SK-N-SH treated with all-trans-retinoic acid at 6 μM for 48 hours (cell line): ENCODE results near the gene SUGP1.

Source experiments
- ATAC-seq: fragments of 200-7000 bp; cut with Tn5 transposase; 3 replicates; pipeline ENCODE4 v1.9.1; 2020; ENCODE audit warnings: mild to moderate bottlenecking, moderate library complexity
- ARNTL ChIP-seq: fragments of 450-650 bp; formaldehyde crosslinking; IDR thresholded peaks from 2 replicates; pipeline ENCODE4 v1.5.0; 2020; ENCODE audit warnings: low read depth, mild to moderate bottlenecking, moderate library complexity, borderline replicate concordance
- BACH2 ChIP-seq: fragments of 250-450 bp; sonication (Bioruptor Pico); IDR thresholded peaks from 2 replicates; pipeline ENCODE4 v1.9.0; 2021; ENCODE audit warnings: mild to moderate bottlenecking, borderline replicate concordance
- CREB5 ChIP-seq: fragments of 250-450 bp; sonication (Bioruptor Pico); IDR thresholded peaks from 2 replicates; pipeline ENCODE4 v1.5.1; 2020; ENCODE audit warnings: low read depth, mild to moderate bottlenecking, moderate library complexity
- CSDC2 ChIP-seq: fragments of 250-450 bp; sonication (Bioruptor Pico); IDR thresholded peaks from 2 replicates; pipeline ENCODE4 v1.5.0; 2020; ENCODE audit warnings: mild to moderate bottlenecking, moderate library complexity
- CSRNP3 ChIP-seq: fragments of 250-450 bp; sonication (Bioruptor Pico); IDR thresholded peaks from 2 replicates; pipeline ENCODE4 v1.5.1; 2021; ENCODE audit warnings: mild to moderate bottlenecking, moderate library complexity
- ESRRG ChIP-seq: fragments of 250-450 bp; sonication (Bioruptor Pico); IDR thresholded peaks from 2 replicates; pipeline ENCODE4 v1.6.1; 2021; ENCODE audit warnings: mild to moderate bottlenecking
- GLIS3 ChIP-seq: fragments of 250-450 bp; sonication (Bioruptor Pico); IDR thresholded peaks from 2 replicates; pipeline ENCODE4 v1.5.0; 2020; ENCODE audit warnings: mild to moderate bottlenecking, moderate library complexity
- ISL1 ChIP-seq: fragments of 250-450 bp; sonication (Bioruptor Pico); IDR thresholded peaks from 2 replicates; pipeline ENCODE4 v2.1.2; 2022; ENCODE audit warnings: mild to moderate bottlenecking, moderate library complexity
- OSR1 ChIP-seq: fragments of 250-450 bp; sonication (Bioruptor Pico); IDR thresholded peaks from 2 replicates; pipeline ENCODE4 v1.8.0; 2022; ENCODE audit warnings: moderate library complexity, mild to moderate bottlenecking, inconsistent platforms
- PATZ1 ChIP-seq: fragments of 250-450 bp; sonication (Bioruptor Pico); IDR thresholded peaks from 2 replicates; pipeline ENCODE4 v1.8.0; 2020; ENCODE audit warnings: mild to moderate bottlenecking, moderate library complexity, borderline replicate concordance
- PPARA ChIP-seq: fragments of 250-450 bp; sonication (Bioruptor Pico); IDR thresholded peaks from 2 replicates; pipeline ENCODE4 v1.5.0; 2020; ENCODE audit warnings: mild to moderate bottlenecking, borderline replicate concordance
- RARB ChIP-seq: fragments of 250-450 bp; sonication (Bioruptor Pico); IDR thresholded peaks from 2 replicates; pipeline ENCODE4 v1.8.0; 2021; ENCODE audit warnings: mild to moderate bottlenecking, moderate library complexity
- SNAI2 ChIP-seq: fragments of 250-450 bp; sonication (Bioruptor Pico); IDR thresholded peaks from 2 replicates; pipeline ENCODE4 v1.5.0; 2020; ENCODE audit warnings: mild to moderate bottlenecking, moderate library complexity
- TCF4 ChIP-seq: fragments of 250-450 bp; sonication (Bioruptor Pico); IDR thresholded peaks from 2 replicates; pipeline ENCODE4 v1.8.0; 2021; ENCODE audit warnings: mild to moderate bottlenecking, moderate library complexity, borderline replicate concordance
- TOX ChIP-seq: fragments of 250-450 bp; sonication (Bioruptor Pico); IDR thresholded peaks from 2 replicates; pipeline ENCODE4 v1.8.0; 2021; ENCODE audit warnings: mild to moderate bottlenecking, moderate library complexity, borderline replicate concordance
- TSHZ2 ChIP-seq: fragments of 250-450 bp; sonication (Bioruptor Pico); IDR thresholded peaks from 2 replicates; pipeline ENCODE4 v1.5.0; 2020; ENCODE audit warnings: mild to moderate bottlenecking, moderate library complexity
- ZC3H10 ChIP-seq: fragments of 250-450 bp; sonication (Bioruptor Pico); IDR thresholded peaks from 2 replicates; pipeline ENCODE4 v1.5.1; 2021; ENCODE audit warnings: mild to moderate bottlenecking, moderate library complexity
- ZFP3 ChIP-seq: fragments of 250-450 bp; sonication (Bioruptor Pico); IDR thresholded peaks from 2 replicates; pipeline ENCODE4 v1.5.0; 2020; ENCODE audit warnings: mild to moderate bottlenecking, moderate library complexity
- ZFP30 ChIP-seq: fragments of 450-650 bp; formaldehyde crosslinking; IDR thresholded peaks from 2 replicates; pipeline ENCODE4 v1.5.0; 2022; ENCODE audit warnings: mild to moderate bottlenecking, moderate library complexity
- ZNF565 ChIP-seq: fragments of 450-650 bp; formaldehyde crosslinking; conservative IDR thresholded peaks from 2 replicates; pipeline ENCODE4 v1.5.0; 2020; ENCODE audit warnings: low read depth, mild to moderate bottlenecking, moderate library complexity
- ZNF70 ChIP-seq: fragments of 450-650 bp; formaldehyde crosslinking; IDR thresholded peaks from 2 replicates; pipeline ENCODE4 v1.5.0; 2020; ENCODE audit warnings: mild to moderate bottlenecking, moderate library complexity
- ZNF8 ChIP-seq: fragments of 450-650 bp; formaldehyde crosslinking; IDR thresholded peaks from 2 replicates; pipeline ENCODE4 v1.5.0; 2020; ENCODE audit warnings: mild to moderate bottlenecking, moderate library complexity

SUGP1 gene

GRCh38 chr19:19321141-19321577, 850 bp upstream of the SUGP1 start:
- 0 out of 3 replicates have a peak, but pooled peaks have one; percentile 3 for ATAC-seq
- no peak for TF ChIP-seq ZNF8 (CRISPR knock-in tag)
- TF ChIP-seq CSRNP3 (CRISPR knock-in tag): no peak
- no peak for TF ChIP-seq PATZ1 (CRISPR knock-in tag)
- no peak for TF ChIP-seq PPARA (CRISPR knock-in tag)
- TF ChIP-seq ZFP30 (CRISPR knock-in tag): no peak
- TF ChIP-seq GLIS3 (CRISPR knock-in tag): no peak
- no peak for TF ChIP-seq TSHZ2 (CRISPR knock-in tag)
- TF ChIP-seq SNAI2 (CRISPR knock-in tag): no peak
- no peak for TF ChIP-seq TOX (CRISPR knock-in tag)
- no peak for TF ChIP-seq ZC3H10 (CRISPR knock-in tag)
- no peak for TF ChIP-seq ESRRG (CRISPR knock-in tag)
- no peak for TF ChIP-seq RARB (CRISPR knock-in tag)
- no peak for TF ChIP-seq CREB5 (CRISPR knock-in tag)
- TF ChIP-seq ZNF565 (CRISPR knock-in tag): no peak
- no peak for TF ChIP-seq CSDC2 (CRISPR knock-in tag)
- TF ChIP-seq ISL1 (CRISPR knock-in tag): no peak
- no peak for TF ChIP-seq ZNF70 (CRISPR knock-in tag)
- no peak for TF ChIP-seq TCF4 (CRISPR knock-in tag)
- no peak for TF ChIP-seq ARNTL (CRISPR knock-in tag)
- no peak for TF ChIP-seq BACH2 (CRISPR knock-in tag)

- ATAC-seq: peak; percentile 11
- TF ChIP-seq TSHZ2 (CRISPR knock-in tag) (no peak), ZFP3 (CRISPR knock-in tag) (no peak), BACH2 (CRISPR knock-in tag) (no peak), TOX (CRISPR knock-in tag) (no peak), OSR1 (CRISPR knock-in tag) (no peak), CSDC2 (CRISPR knock-in tag) (no peak), CREB5 (CRISPR knock-in tag) (no peak), ZNF70 (CRISPR knock-in tag) (no peak), TCF4 (CRISPR knock-in tag) (no peak), SNAI2 (CRISPR knock-in tag) (no peak), GLIS3 (CRISPR knock-in tag) (no peak)
These were observed 463 bp downstream of the SUGP1 start for GRCh38 chr19:19319732-19320360.
